Measurements from ENCODE around the gene SERTAD2.

Gene SERTAD2

GRCh38 chr2:64637931-64638330 lies 15.8 kb downstream of the SERTAD2 start:
- TF ChIP-seq POLR2AphosphoS5 (IDR thresholded peaks at IDR 0.05; ENCODE audit: low read depth, low read length), result no peak
- TF ChIP-seq TAF1 (IDR thresholded peaks at IDR 0.05; ENCODE audit: borderline replicate concordance, insufficient read depth, low read length), result no peak
- TF ChIP-seq, protein P1, sequence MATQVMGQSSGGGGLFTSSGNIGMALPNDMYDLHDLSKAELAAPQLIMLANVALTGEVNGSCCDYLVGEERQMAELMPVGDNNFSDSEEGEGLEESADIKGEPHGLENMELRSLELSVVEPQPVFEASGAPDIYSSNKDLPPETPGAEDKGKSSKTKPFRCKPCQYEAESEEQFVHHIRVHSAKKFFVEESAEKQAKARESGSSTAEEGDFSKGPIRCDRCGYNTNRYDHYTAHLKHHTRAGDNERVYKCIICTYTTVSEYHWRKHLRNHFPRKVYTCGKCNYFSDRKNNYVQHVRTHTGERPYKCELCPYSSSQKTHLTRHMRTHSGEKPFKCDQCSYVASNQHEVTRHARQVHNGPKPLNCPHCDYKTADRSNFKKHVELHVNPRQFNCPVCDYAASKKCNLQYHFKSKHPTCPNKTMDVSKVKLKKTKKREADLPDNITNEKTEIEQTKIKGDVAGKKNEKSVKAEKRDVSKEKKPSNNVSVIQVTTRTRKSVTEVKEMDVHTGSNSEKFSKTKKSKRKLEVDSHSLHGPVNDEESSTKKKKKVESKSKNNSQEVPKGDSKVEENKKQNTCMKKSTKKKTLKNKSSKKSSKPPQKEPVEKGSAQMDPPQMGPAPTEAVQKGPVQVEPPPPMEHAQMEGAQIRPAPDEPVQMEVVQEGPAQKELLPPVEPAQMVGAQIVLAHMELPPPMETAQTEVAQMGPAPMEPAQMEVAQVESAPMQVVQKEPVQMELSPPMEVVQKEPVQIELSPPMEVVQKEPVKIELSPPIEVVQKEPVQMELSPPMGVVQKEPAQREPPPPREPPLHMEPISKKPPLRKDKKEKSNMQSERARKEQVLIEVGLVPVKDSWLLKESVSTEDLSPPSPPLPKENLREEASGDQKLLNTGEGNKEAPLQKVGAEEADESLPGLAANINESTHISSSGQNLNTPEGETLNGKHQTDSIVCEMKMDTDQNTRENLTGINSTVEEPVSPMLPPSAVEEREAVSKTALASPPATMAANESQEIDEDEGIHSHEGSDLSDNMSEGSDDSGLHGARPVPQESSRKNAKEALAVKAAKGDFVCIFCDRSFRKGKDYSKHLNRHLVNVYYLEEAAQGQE (IDR thresholded peaks at IDR 0.05; ENCODE audit: insufficient read depth in 1 of 2, low read depth in 2 of 2, low read length in 2 of 2), result no peak
- no peak for TF ChIP-seq SIN3A (IDR thresholded peaks at IDR 0.05; ENCODE audit: borderline replicate concordance, insufficient read depth, low read length)
- no peak for TF ChIP-seq FOXP2 (optimal IDR thresholded peaks at IDR 0.05; ENCODE audit: borderline replicate concordance, extremely low read depth, extremely low read length, insufficient read depth)

GRCh38 chr2:64637000-64637635 lies 16.6 kb downstream of the SERTAD2 start:
- TF ChIP-seq SIN3A (IDR thresholded peaks at IDR 0.05; ENCODE audit: borderline replicate concordance, insufficient read depth, low read length), result no peak
- no peak for TF ChIP-seq FOXP2 (optimal IDR thresholded peaks at IDR 0.05; ENCODE audit: borderline replicate concordance, extremely low read depth, extremely low read length, insufficient read depth)
- no peak for TF ChIP-seq POLR2AphosphoS5 (IDR thresholded peaks at IDR 0.05; ENCODE audit: low read depth, low read length)
- TF ChIP-seq, protein P1 (IDR thresholded peaks at IDR 0.05; ENCODE audit: insufficient read depth in 1 of 2, low read depth in 2 of 2, low read length in 2 of 2), result no peak
- TF ChIP-seq TAF1 (IDR thresholded peaks at IDR 0.05; ENCODE audit: borderline replicate concordance, insufficient read depth, low read length), result no peak

- TF ChIP-seq SIN3A (IDR thresholded peaks at IDR 0.05; ENCODE audit: borderline replicate concordance, insufficient read depth, low read length) (no peak), POLR2AphosphoS5 (IDR thresholded peaks at IDR 0.05; ENCODE audit: low read depth, low read length) (no peak), TAF1 (IDR thresholded peaks at IDR 0.05; ENCODE audit: borderline replicate concordance, insufficient read depth, low read length) (no peak), FOXP2 (optimal IDR thresholded peaks at IDR 0.05; ENCODE audit: borderline replicate concordance, extremely low read depth, extremely low read length, insufficient read depth) (no peak)
- TF ChIP-seq, protein P1 (IDR thresholded peaks at IDR 0.05; ENCODE audit: insufficient read depth in 1 of 2, low read depth in 2 of 2, low read length in 2 of 2), result no peak
Measured at GRCh38 chr2:64635976-64636911, 17.5 kb downstream of the SERTAD2 start.

GRCh38 chr2:64634345-64635267 lies 19.1 kb downstream of the SERTAD2 start:
- TF ChIP-seq, protein P1 (IDR thresholded peaks at IDR 0.05; ENCODE audit: insufficient read depth in 1 of 2, low read depth in 2 of 2, low read length in 2 of 2), result no peak
- no peak for TF ChIP-seq SIN3A (IDR thresholded peaks at IDR 0.05; ENCODE audit: borderline replicate concordance, insufficient read depth, low read length)
- TF ChIP-seq POLR2AphosphoS5 (IDR thresholded peaks at IDR 0.05; ENCODE audit: low read depth, low read length), result no peak
- TF ChIP-seq TAF1 (IDR thresholded peaks at IDR 0.05; ENCODE audit: borderline replicate concordance, insufficient read depth, low read length), result no peak
- no peak for TF ChIP-seq FOXP2 (optimal IDR thresholded peaks at IDR 0.05; ENCODE audit: borderline replicate concordance, extremely low read depth, extremely low read length, insufficient read depth)

Data from PFSK-1 (cell line).